Erythroblast (primary cell): ENCODE results near the gene C1orf141.

Source experiments
- GATA1 ChIP-seq: IDR thresholded peaks from 2 replicates; pipeline ENCODE4 v1.6.1; 2011; ENCODE audit warnings: low read depth, mild to moderate bottlenecking, control low read depth, low read length, moderate library complexity
- POLR2A ChIP-seq: IDR thresholded peaks from 2 replicates; pipeline ENCODE4 v1.6.1; 2011; ENCODE audit warnings: mild to moderate bottlenecking, low read length

DNA sequence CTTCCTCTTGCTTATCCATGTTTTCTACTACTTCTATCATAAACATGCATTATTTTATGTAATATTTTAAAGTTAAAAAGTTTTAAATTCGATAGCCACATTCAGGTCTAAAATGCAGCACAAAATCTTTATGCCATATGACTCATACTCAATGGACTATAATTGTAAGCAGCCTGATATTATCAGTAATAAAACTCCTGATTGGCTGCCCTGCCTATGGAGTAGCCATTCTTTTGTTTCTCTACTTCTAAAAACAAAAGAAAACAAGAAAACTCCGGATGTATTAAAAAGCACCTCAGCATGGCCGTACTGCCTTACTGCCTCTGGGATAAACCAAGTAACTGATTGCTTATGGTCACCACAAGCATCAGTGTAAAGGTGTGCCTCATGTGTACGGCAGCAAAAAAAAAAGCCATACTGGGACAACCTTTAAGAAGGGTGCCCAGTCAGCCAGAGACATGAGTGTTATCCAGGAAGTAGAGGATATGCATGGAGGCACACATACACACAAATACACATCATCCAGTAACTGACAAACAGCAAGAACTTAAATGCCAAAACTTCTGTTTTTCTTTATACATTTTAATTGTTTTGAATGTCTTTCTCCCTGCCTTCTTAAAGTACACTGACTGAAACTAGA, 90.0 kb downstream of the C1orf141 start:
- TF ChIP-seq POLR2A (no peak), GATA1 (no peak)
